CD4-positive, alpha-beta memory T cell (primary cell): ENCODE data around the gene BCLAF3. TPM values are rescaled to one million over a fixed set of nuclear protein-coding genes. Genes with fewer than 3 reads are reported as not detected.
A peak's percentile ranks its signal among the peaks of the same experiment; 100 is the strongest.

Experiments used
- CTCF ChIA-PET: fragments of 350-600 bp; sonication (Branson Sonifier 250); formaldehyde crosslinking; loops from one replicate; lab custom pipeline; 2021; ENCODE audit warnings: inconsistent platforms; ENCODE audit not compliant: partially characterized antibody; lab: Charles Lee
- POLR2A ChIA-PET: fragments of 350-600 bp; sonication (Branson Sonifier 250); formaldehyde crosslinking; loops from one replicate; lab custom pipeline; 2021; ENCODE audit not compliant: partially characterized antibody; lab: Charles Lee
- DNase-seq, 5 donors: peaks; one replicate each; pipeline versions ENCODE4 v3.0.0 to v3.0.0-alpha.2; 2020 to 2022; ENCODE audit warnings: mixed read lengths in 1 of 5
- H3K27ac ChIP-seq: one replicate; pipeline ENCODE4 v1.7.0; 2013; ENCODE audit warnings: low read depth, low read length
- H3K27me3 ChIP-seq: 2 replicates; pipeline ENCODE4 v1.7.0; 2013; ENCODE audit warnings: mild to moderate bottlenecking, low read length, moderate library complexity; ENCODE audit not compliant: insufficient read depth
- H3K36me3 ChIP-seq: 2 replicates; pipeline ENCODE4 v1.7.0; 2013; ENCODE audit warnings: mild to moderate bottlenecking, low read length, moderate library complexity; ENCODE audit not compliant: insufficient read depth
- H3K4me1 ChIP-seq: 2 replicates; pipeline ENCODE4 v1.7.0; 2013; ENCODE audit warnings: mild to moderate bottlenecking, low read length, moderate library complexity; ENCODE audit not compliant: insufficient read depth
- H3K4me3 ChIP-seq, 2 donors: one replicate each; pipeline ENCODE4 v1.7.0; 2013; ENCODE audit warnings: low read length in 2 of 2, mild to moderate bottlenecking in 1 of 2
- H3K9me3 ChIP-seq, 2 donors: one replicate each; pipeline ENCODE4 v1.7.0; 2013; ENCODE audit warnings: low read length in 2 of 2, control low read depth in 1 of 2; ENCODE audit not compliant: control insufficient read depth in 1 of 2
- H3K27ac Mint-ChIP-seq, 7 donors: one replicate each; pipeline ENCODE4 v1.8.0; 2020 to 2021; ENCODE audit warnings: mixed read lengths in 7 of 7, mild to moderate bottlenecking in 6 of 7, inconsistent platforms in 3 of 7, moderate library complexity in 3 of 7
- H3K27me3 Mint-ChIP-seq, 2 donors: one replicate each; pipeline ENCODE4 v1.8.0; 2020 to 2021; ENCODE audit warnings: mixed read lengths in 2 of 2
- H3K36me3 Mint-ChIP-seq, 2 donors: one replicate each; pipeline ENCODE4 v1.8.0; 2020 to 2021; ENCODE audit warnings: mixed read lengths in 2 of 2, inconsistent platforms in 1 of 2, mild to moderate bottlenecking in 1 of 2
- H3K4me1 Mint-ChIP-seq, 4 donors: one replicate each; pipeline ENCODE4 v1.8.0; 2020 to 2021; ENCODE audit warnings: mixed read lengths in 4 of 4, mild to moderate bottlenecking in 1 of 4
- H3K4me3 Mint-ChIP-seq, 8 donors: one replicate each; pipeline ENCODE4 v1.8.0; 2020 to 2021; ENCODE audit warnings: mixed read lengths in 8 of 8, mild to moderate bottlenecking in 7 of 8, moderate library complexity in 6 of 8, inconsistent platforms in 3 of 8
- H3K9me3 Mint-ChIP-seq, 8 donors: one replicate each; pipeline ENCODE4 v1.8.0; 2020 to 2021; ENCODE audit warnings: mixed read lengths in 8 of 8, mild to moderate bottlenecking in 5 of 8, inconsistent platforms in 3 of 8, moderate library complexity in 1 of 8
- intact Hi-C: fragments of 100-400 bp; cut with micrococcal nuclease; formaldehyde crosslinking; loops from one replicate; pipeline ENCODE4 v1.15.1; 2023
- polyA plus RNA-seq, 2 donors: library from polyadenylated mRNA; unstranded; fragments of 300-500 nt; fragmentation: Illumina TruSeq; gene quantifications; one replicate each; pipeline ENCODE4 v1.2.3, GENCODE V29; 2021
- total RNA-seq, 2 experiments: library from RNA; stranded (reverse); gene quantifications; one replicate each; pipeline ENCODE4 v1.2.3, GENCODE V29; 2021

The BCLAF3 gene
- total and polyA plus RNA-seq, 4 experiments from 2014 or later: 0.87 to 15.0 (median 7.8) TPM

DNA sequence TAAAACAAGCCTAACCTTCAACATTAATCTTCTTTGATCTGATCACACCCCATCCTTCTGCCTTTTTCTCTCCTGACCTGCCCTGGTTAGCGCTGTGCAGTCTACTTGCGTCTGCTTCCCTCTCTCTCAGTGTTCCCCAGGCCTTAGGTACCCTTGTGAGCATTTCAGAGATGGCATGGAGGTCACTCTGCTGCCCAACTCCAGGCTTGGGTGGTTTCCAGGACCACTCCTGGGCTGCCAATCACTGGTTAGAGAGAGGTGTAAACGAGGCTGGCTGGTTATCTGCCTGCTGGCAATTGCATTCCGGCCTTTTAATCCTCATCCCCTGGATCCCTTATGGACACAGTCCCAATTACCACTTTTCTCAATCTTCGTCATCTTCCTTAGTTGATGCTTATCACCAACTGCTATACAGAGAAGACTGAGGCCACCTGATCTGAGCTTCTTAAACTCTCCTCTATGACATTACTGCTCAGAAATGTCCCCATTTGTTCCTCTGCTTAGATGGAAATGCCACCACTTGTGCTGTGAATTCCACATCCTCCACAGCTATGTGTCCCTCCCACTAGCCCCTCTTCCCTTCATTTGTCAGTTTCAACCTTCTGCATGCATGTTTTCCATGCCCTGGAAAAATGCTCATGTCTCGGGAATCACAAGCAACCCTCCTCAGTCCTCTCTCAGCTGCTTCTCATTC is 29.0 kb upstream of the BCLAF3 start:
- Histone ChIP-seq H3K27me3 (no peaks in the 10 kb centered on the region), H3K27ac (no peak overlapping the region), H3K9me3 (no peaks in the 10 kb centered on the region), H3K4me3 (no peak overlapping the region), H3K4me1 (no peaks in the 10 kb centered on the region), H3K36me3 (no peaks in the 10 kb centered on the region)
- peaks cover 0 to 5% of the 10 kb centered on the region in 2 donors for H3K27me3 Mint-ChIP-seq
- intact Hi-C loops: no loop called here
- H3K36me3 Mint-ChIP-seq: peaks cover 0 to 38% of the 10 kb centered on the region in 2 donors
- H3K4me1 Mint-ChIP-seq: no peaks in the 10 kb centered on the region
- no peak overlapping the region for H3K27ac Mint-ChIP-seq
- peaks cover 3 to 21% (median 11%) of the 10 kb centered on the region in 8 donors for H3K9me3 Mint-ChIP-seq
- H3K4me3 Mint-ChIP-seq: no peak overlapping the region
- DNase-seq: no peak
- ChIA-PET POLR2A (no interaction called here), CTCF (no interaction called here)

DNA sequence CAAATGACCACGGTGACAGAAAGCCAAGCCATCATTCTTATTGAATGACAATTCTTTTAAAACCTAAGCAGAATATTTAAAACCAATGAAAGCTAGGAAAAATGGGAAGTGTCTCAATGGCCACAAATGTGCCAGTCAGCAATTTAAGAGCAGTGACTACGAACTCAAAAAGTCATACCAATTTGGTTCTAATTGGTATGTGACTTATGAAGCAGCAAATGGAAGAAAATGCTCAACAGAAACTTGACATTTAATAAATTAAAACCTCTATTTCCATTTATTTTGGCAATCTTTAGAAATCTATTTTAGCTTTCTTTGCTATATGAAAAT is 25.7 kb upstream of the BCLAF3 start:
- intact Hi-C loops: no loop called here
- ChIA-PET CTCF (no interaction called here), POLR2A (no interaction called here)

DNA sequence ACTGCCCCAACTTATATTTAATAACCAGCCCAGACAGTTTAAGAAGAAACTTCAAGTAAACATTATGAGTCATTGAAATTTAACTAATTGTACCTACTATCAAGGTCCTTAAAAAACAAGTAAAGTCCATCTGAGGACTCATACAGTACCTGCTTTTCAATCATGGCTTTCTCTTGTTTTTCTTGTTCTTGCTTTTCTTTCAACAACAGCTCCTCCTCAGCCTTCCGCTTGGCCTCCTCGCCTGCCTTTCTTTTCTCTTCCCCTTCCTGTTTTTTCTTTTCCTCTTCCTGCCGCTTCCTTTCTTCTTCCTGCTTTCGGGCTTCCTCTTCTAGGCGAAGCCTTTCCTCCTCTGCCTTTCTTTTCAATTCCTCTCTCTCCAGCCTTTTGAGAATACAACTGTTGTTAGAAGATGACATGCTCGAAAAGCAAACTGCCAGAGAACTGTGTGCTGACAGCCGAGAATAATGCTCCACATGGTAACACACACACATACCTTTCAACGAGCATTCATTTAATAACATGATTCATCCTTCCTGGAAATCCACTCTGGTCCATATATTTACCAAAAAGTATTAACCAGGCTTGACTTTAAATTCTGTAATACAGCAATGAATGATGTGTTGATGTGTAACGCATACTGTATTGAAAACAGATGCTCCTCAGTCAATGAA is 25.2 kb upstream of the BCLAF3 start:
- DNase-seq: no peak
- Histone ChIP-seq H3K36me3 (no peaks in the 10 kb centered on the region), H3K9me3 (no peaks in the 10 kb centered on the region), H3K27me3 (no peaks in the 10 kb centered on the region), H3K27ac (no peak overlapping the region), H3K4me1 (no peaks in the 10 kb centered on the region), H3K4me3 (no peak overlapping the region)
- CTCF ChIA-PET: no interaction called here
- POLR2A ChIA-PET: no interaction called here
- H3K9me3 Mint-ChIP-seq: peaks cover 3 to 22% (median 11%) of the 10 kb centered on the region in 8 donors
- no peak overlapping the region for H3K4me3 Mint-ChIP-seq
- peaks cover 0 to 24% of the 10 kb centered on the region in 2 donors for H3K36me3 Mint-ChIP-seq
- no peaks in the 10 kb centered on the region for H3K4me1 Mint-ChIP-seq
- peaks cover 0 to 2% of the 10 kb centered on the region in 2 donors for H3K27me3 Mint-ChIP-seq
- intact Hi-C loops: no loop called here
- H3K27ac Mint-ChIP-seq: no peak overlapping the region

More for the DNA sequence above, 25.7 kb upstream of the BCLAF3 start:
- Histone ChIP-seq H3K4me3 (no peak overlapping the region), H3K9me3 (no peaks in the 10 kb centered on the region), H3K36me3 (no peaks in the 10 kb centered on the region), H3K27ac (no peak overlapping the region), H3K27me3 (no peaks in the 10 kb centered on the region), H3K4me1 (no peaks in the 10 kb centered on the region)
- no peak for DNase-seq
- Mint-ChIP-seq H3K4me1 (no peaks in the 10 kb centered on the region), H3K4me3 (no peak overlapping the region), H3K27me3 (peaks cover 0 to 2% of the 10 kb centered on the region in 2 donors), H3K27ac (no peak overlapping the region), H3K36me3 (peaks cover 0 to 26% of the 10 kb centered on the region in 2 donors), H3K9me3 (peaks cover 3 to 22% (median 11%) of the 10 kb centered on the region in 8 donors)

DNA sequence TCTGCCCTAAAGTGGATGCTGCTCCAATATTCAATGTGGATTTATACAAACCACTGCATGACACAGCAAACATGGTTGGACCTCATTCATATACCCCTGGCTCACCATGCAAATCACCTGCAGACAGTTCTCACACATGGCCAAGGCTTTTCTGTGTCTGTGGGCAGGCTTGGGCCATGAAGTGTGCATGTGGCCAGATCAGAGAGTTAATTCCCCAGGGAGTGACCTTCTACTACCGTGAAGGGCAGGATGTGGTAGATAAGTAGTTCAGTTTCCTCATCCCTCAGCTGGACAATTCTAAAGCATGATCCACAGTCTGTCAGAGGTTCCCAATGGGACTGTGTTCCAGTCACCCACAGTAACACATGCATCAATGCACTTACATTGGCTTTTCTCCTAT is 24.6 kb upstream of the BCLAF3 start:
- peaks cover 0 to 24% of the 10 kb centered on the region in 2 donors for H3K36me3 Mint-ChIP-seq

DNA sequence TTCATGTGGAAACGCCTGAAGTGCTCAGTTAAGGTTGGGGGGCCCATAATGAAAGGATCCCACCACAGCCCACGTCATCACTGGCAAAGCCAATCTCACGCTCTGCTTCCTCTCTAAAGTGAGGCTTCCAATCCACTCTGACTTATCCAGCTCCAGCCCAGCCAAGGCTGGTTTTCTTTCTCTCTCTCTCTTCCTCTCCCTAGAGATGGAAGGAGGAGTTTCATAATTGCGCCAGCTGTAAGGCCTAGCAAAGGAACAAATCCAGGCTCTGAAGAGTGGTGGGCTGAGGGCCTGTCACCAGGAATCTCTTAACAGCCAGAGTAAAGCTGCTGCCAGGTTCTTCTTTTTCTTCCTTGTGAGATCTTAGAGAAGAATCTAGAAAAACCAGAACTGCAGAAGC is 20.7 kb upstream of the BCLAF3 start:
- CTCF ChIA-PET: no interaction called here

More for the DNA sequence above, 24.6 kb upstream of the BCLAF3 start:
- intact Hi-C loops: no loop called here
- no peak for DNase-seq
- Mint-ChIP-seq H3K9me3 (peaks cover 3 to 22% (median 11%) of the 10 kb centered on the region in 8 donors), H3K27me3 (peaks cover 0 to 2% of the 10 kb centered on the region in 2 donors), H3K4me3 (no peak overlapping the region), H3K4me1 (no peaks in the 10 kb centered on the region), H3K27ac (no peak overlapping the region)
- no peaks in the 10 kb centered on the region for H3K27me3 ChIP-seq
- H3K9me3 ChIP-seq: no peaks in the 10 kb centered on the region
- ChIA-PET CTCF (no interaction called here), POLR2A (no interaction called here)
- H3K36me3 ChIP-seq: no peaks in the 10 kb centered on the region
- H3K27ac ChIP-seq: no peak overlapping the region
- no peaks in the 10 kb centered on the region for H3K4me1 ChIP-seq
- no peak overlapping the region for H3K4me3 ChIP-seq

DNA sequence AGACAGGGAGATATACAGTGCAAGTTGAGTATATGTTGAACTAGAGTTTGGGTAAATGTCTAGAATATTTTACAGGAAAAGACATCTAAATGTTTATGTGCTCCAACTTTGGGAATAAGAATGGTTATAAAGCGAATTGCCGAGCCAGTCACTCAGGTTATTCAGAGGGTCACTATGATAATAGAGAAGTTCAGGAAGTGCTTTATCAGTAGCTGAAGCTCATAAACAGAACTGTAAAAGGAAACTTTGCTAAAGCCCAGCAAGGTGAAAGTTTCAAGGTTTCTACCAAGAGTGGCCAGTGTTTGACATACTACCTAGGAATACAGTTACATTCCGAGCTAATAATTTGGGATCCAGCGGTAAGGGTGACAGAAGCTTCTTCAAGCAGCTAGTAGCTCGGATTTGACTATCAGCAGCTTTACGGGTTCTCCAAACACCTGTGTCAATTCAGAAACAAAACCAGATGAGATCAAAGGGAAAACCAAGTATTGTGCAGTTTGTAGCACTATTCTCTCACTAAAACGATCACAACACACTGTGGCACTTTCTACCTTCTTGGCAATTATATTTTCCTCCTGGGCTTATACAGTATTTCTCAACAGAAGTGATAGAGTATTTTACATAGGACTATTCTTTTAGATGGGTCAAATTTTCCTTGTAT is 17.2 kb upstream of the BCLAF3 start:
- Histone ChIP-seq H3K4me3 (no peak overlapping the region), H3K27me3 (no peaks in the 10 kb centered on the region), H3K36me3 (no peaks in the 10 kb centered on the region), H3K9me3 (no peaks in the 10 kb centered on the region), H3K4me1 (no peaks in the 10 kb centered on the region), H3K27ac (no peak overlapping the region)
- no peak for DNase-seq
- no peaks in the 10 kb centered on the region for H3K36me3 Mint-ChIP-seq
- no peaks in the 10 kb centered on the region for H3K4me1 Mint-ChIP-seq
- H3K27me3 Mint-ChIP-seq: no peaks in the 10 kb centered on the region
- H3K9me3 Mint-ChIP-seq: peaks cover 0 to 5% (median 0%) of the 10 kb centered on the region in 8 donors
- ChIA-PET POLR2A (no interaction called here), CTCF (no interaction called here)
- peak overlapping the region in 1 of 8 donors; percentile 4 for H3K4me3 Mint-ChIP-seq
- intact Hi-C loops: no loop called here
- no peak overlapping the region for H3K27ac Mint-ChIP-seq

More for the DNA sequence above, 20.7 kb upstream of the BCLAF3 start:
- H3K27ac Mint-ChIP-seq: no peak overlapping the region
- H3K9me3 Mint-ChIP-seq: peaks cover 3 to 19% (median 9%) of the 10 kb centered on the region in 8 donors
- Histone ChIP-seq H3K36me3 (no peaks in the 10 kb centered on the region), H3K27me3 (no peaks in the 10 kb centered on the region), H3K4me3 (no peak overlapping the region), H3K9me3 (no peaks in the 10 kb centered on the region), H3K4me1 (no peaks in the 10 kb centered on the region), H3K27ac (no peak overlapping the region)
- DNase-seq: no peak
- no peak overlapping the region for H3K4me3 Mint-ChIP-seq
- POLR2A ChIA-PET: no interaction called here
- intact Hi-C loops: no loop called here
- no peaks in the 10 kb centered on the region for H3K4me1 Mint-ChIP-seq
- H3K27me3 Mint-ChIP-seq: no peaks in the 10 kb centered on the region
- peaks cover 0 to 21% of the 10 kb centered on the region in 2 donors for H3K36me3 Mint-ChIP-seq

DNA sequence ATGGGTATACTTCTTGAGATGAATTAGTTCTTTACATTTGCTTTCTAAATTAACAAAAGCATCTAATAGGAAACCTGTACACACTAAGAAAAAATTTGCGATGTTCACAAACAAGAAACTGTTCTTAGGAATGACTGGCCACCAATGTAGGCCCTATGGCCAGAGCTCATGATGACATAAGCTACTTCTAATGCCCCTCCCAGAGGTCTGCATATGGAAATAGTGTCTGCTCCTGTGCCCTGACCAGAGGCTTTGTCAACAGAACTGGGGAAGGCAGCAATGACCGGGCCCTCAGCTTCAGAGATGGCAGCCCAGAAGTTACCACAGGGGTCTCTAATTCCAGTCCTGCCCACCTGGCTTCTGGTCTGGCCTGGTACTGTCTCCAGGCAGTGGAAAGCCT is 15.0 kb upstream of the BCLAF3 start:
- H3K9me3 Mint-ChIP-seq: peaks cover 0 to 5% (median 0%) of the 10 kb centered on the region in 8 donors
- intact Hi-C loops: no loop called here
- Histone ChIP-seq H3K27ac (no peak overlapping the region), H3K27me3 (no peaks in the 10 kb centered on the region), H3K9me3 (no peaks in the 10 kb centered on the region), H3K36me3 (no peaks in the 10 kb centered on the region), H3K4me1 (no peaks in the 10 kb centered on the region), H3K4me3 (no peak overlapping the region)
- POLR2A ChIA-PET: no interaction called here
- CTCF ChIA-PET: no interaction called here
- no peak overlapping the region for H3K27ac Mint-ChIP-seq
- H3K4me3 Mint-ChIP-seq: no peak overlapping the region
- H3K36me3 Mint-ChIP-seq: no peaks in the 10 kb centered on the region
- DNase-seq: no peak
- no peaks in the 10 kb centered on the region for H3K4me1 Mint-ChIP-seq
- no peaks in the 10 kb centered on the region for H3K27me3 Mint-ChIP-seq
